ENCODE measurements around the gene TTC7B.

Gene TTC7B

GRCh38 chr14:90642244-90642717 is 173.9 kb downstream of the TTC7B start:
- DNase-seq, result no peak

GRCh38 chr14:90641615-90642243 is 174.5 kb downstream of the TTC7B start:
- DNase-seq, result no peak

GRCh38 chr14:90641168-90641567 is 175.1 kb downstream of the TTC7B start:
- no peak for DNase-seq

GRCh38 chr14:90639641-90640040 is 176.6 kb downstream of the TTC7B start:
- DNase-seq, result no peak

- DNase-seq, result no peak
Observed at GRCh38 chr14:90632871-90633270, 183.4 kb downstream of the TTC7B start.

GRCh38 chr14:90632451-90632850 is 183.8 kb downstream of the TTC7B start:
- no peak for DNase-seq

- no peak for DNase-seq
Observed at GRCh38 chr14:90630171-90630806, 185.9 kb downstream of the TTC7B start.

GRCh38 chr14:90629471-90629870 is 186.8 kb downstream of the TTC7B start:
- no peak for DNase-seq

GRCh38 chr14:90628825-90629224 is 187.4 kb downstream of the TTC7B start:
- DNase-seq, result no peak

- no peak for DNase-seq
Observed at GRCh38 chr14:90627478-90627877, 188.8 kb downstream of the TTC7B start.

GRCh38 chr14:90626550-90626949 is 189.7 kb downstream of the TTC7B start:
- no peak for DNase-seq

GRCh38 chr14:90625445-90625844 is 190.8 kb downstream of the TTC7B start:
- DNase-seq, result no peak

GRCh38 chr14:90624732-90625400 is 191.4 kb downstream of the TTC7B start:
- DNase-seq, result no peak

GRCh38 chr14:90624227-90624626 is 192.0 kb downstream of the TTC7B start:
- no peak for DNase-seq

- no peak for DNase-seq
Observed at GRCh38 chr14:90621201-90621600, 195.0 kb downstream of the TTC7B start.

- DNase-seq, result no peak
Observed at GRCh38 chr14:90620568-90621077, 195.6 kb downstream of the TTC7B start.

GRCh38 chr14:90619911-90620310 is 196.3 kb downstream of the TTC7B start:
- no peak for DNase-seq

- DNase-seq, result no peak
Observed at GRCh38 chr14:90617961-90618360, 198.3 kb downstream of the TTC7B start.

GRCh38 chr14:90616881-90617280 is 199.3 kb downstream of the TTC7B start:
- DNase-seq, result no peak

- DNase-seq, result no peak
Observed at GRCh38 chr14:90616313-90616712, 199.9 kb downstream of the TTC7B start.

- no peak for DNase-seq
Observed at GRCh38 chr14:90615517-90616060, 200.6 kb downstream of the TTC7B start.

- DNase-seq, result no peak
Observed at GRCh38 chr14:90614696-90615516, 201.3 kb downstream of the TTC7B start.

- no peak for DNase-seq
Observed at GRCh38 chr14:90613997-90614396, 202.2 kb downstream of the TTC7B start.
